Body of pancreas (tissue), 4 donors: ENCODE data around the gene DLG2. TPM values are rescaled to one million over a fixed set of nuclear protein-coding genes. Genes with fewer than 3 reads are reported as not detected.

Experiments used
- ATAC-seq: fragments of 150-250 bp; one replicate; pipeline ENCODE4 v1.9.1; 2016
- DNase-seq, 4 donors: peaks; one replicate each; pipeline ENCODE4 v3.0.0-alpha.2; 2019
- H3K27ac ChIP-seq, 4 donors: fragments of 200-600 bp; sonication (generic); 1 replicate in 3 of 4; 2 replicates in 1 of 4; pipeline versions ENCODE4 v1.5.1 to v1.6.1; 2016 to 2019; ENCODE audit warnings: mild to moderate bottlenecking in 1 of 4, mixed read lengths in 1 of 4, moderate library complexity in 1 of 4
- H3K27me3 ChIP-seq, 2 donors: fragments of 200-600 bp; sonication (generic); one replicate each; pipeline ENCODE4 v1.6.0; 2016; ENCODE audit warnings: mild to moderate bottlenecking in 1 of 2
- H3K36me3 ChIP-seq, 2 donors: fragments of 200-600 bp; sonication (generic); replicated peaks in 1 of 2; 2 replicates each; pipeline ENCODE4 v1.5.1; 2016; ENCODE audit warnings: low read depth in 2 of 2; ENCODE audit not compliant: insufficient read depth in 1 of 2
- H3K4me1 ChIP-seq: fragments of 200-600 bp; sonication (generic); one replicate; pipeline ENCODE4 v1.6.0; 2016
- H3K4me3 ChIP-seq, 2 donors: fragments of 200-600 bp; sonication (generic); 1 replicate in 1 of 2; 2 replicates in 1 of 2; pipeline ENCODE4 v1.5.1; 2016 to 2019
- H3K9me3 ChIP-seq, 3 donors: fragments of 200-600 bp; sonication (generic); 1 replicate in 2 of 3; 2 replicates in 1 of 3; pipeline ENCODE4 v1.5.1; 2016
- POLR2A ChIP-seq, 3 donors: fragments of 450-650 bp; IDR thresholded peaks; one replicate each; pipeline ENCODE4 v1.6.1; 2016; ENCODE audit warnings: antibody characterized with exemption in 3 of 3, mild to moderate bottlenecking in 2 of 3
- WGBS, 2 donors: methylation state at CpG; one replicate each; pipeline ENCODE4 v1.1.5; 2017; 5-methylcytosine and 5-hydroxymethylcytosine counted together
- intact Hi-C: fragments of 100-400 bp; cut with DNase I; formaldehyde crosslinking; loops from one replicate; pipeline ENCODE4 v1.15.1; 2023
- total RNA-seq, 2 donors: library from RNA; depleted of rRNA; stranded (reverse); fragments of >200 nt; gene quantifications; one replicate each; pipeline ENCODE4 v1.1.0, GENCODE V29; 2016
- TF ChIP-seq, protein P1 (sequence below), 7 experiments: fragments of 450-650 bp in 4 of 7; fragments of 200-600 bp in 3 of 7; sonication (generic) in 3 of 7; IDR thresholded peaks; one replicate each; pipeline ENCODE4 v1.5.1; 2016 to 2019; ENCODE audit warnings: antibody characterized with exemption in 7 of 7

DLG2 gene
- total RNA-seq, 2 donors from 2014 or later = 6.0 to 13.2 TPM

DNA sequence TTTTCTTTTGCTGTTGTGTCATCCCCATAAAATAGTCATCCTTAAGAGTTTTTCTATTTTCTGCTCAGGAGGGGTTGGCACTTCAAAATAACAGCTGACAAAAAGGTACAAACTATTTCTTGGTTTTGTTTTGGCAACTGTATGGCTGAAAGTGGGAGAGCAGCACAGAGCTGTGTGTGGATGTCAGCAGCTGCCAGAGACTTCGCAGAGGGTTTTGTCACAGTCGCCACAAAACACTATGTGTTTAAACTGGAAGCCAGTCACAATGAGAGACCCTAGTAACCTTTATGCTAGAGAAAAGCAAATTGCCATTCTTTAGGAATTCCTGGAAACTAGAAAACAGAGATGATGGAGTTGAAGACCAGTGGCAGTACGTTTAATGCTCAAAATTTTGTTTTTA is 2151.4 kb downstream of the DLG2 start:
- H3K4me3 ChIP-seq = no peak overlapping the region
- TF ChIP-seq, protein P1, sequence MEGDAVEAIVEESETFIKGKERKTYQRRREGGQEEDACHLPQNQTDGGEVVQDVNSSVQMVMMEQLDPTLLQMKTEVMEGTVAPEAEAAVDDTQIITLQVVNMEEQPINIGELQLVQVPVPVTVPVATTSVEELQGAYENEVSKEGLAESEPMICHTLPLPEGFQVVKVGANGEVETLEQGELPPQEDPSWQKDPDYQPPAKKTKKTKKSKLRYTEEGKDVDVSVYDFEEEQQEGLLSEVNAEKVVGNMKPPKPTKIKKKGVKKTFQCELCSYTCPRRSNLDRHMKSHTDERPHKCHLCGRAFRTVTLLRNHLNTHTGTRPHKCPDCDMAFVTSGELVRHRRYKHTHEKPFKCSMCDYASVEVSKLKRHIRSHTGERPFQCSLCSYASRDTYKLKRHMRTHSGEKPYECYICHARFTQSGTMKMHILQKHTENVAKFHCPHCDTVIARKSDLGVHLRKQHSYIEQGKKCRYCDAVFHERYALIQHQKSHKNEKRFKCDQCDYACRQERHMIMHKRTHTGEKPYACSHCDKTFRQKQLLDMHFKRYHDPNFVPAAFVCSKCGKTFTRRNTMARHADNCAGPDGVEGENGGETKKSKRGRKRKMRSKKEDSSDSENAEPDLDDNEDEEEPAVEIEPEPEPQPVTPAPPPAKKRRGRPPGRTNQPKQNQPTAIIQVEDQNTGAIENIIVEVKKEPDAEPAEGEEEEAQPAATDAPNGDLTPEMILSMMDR (IDR thresholded peaks at IDR 0.05) = no peak
- no peak for TF ChIP-seq POLR2A (IDR thresholded peaks at IDR 0.05)
- ATAC-seq = no peak
- no peak overlapping the region for H3K27ac ChIP-seq
- H3K9me3 ChIP-seq = no peaks in the 10 kb centered on the region
- intact Hi-C loops = no loop called here
- H3K36me3 ChIP-seq = no peaks in the 10 kb centered on the region
- H3K4me1 ChIP-seq = no peaks in the 10 kb centered on the region
- no peaks in the 10 kb centered on the region for H3K27me3 ChIP-seq
- WGBS, 2 donors = 72 to 95% methylated on average over 3 of the region's 3 CpGs
- no peak for DNase-seq

DNA sequence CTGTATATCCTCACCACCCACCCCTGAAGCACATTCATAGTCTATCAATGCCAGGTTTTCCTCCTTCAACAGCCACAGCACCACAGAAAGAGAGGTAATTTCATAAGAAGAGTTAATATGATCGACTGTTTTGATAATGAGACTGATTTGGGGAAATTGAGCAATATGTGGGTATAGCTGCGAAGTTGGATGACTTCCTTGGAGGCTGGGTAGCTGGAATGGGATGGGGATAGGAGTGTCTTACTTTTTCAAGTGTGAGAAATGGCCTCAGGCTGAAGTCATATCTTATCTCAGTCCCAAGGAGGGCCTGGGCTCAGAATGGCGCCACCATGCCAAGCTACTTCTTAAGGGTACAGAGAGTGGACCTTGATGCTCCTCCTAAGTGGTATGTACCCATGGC is 2153.4 kb downstream of the DLG2 start:
- WGBS, 2 donors = 74 to 86% methylated on average over 3 of the region's 3 CpGs
- H3K27me3 ChIP-seq = no peaks in the 10 kb centered on the region
- DNase-seq = no peak
- ATAC-seq = no peak
- H3K4me1 ChIP-seq = no peaks in the 10 kb centered on the region
- TF ChIP-seq POLR2A (IDR thresholded peaks at IDR 0.05) = no peak
- TF ChIP-seq, protein P1 (IDR thresholded peaks at IDR 0.05) = no peak
- H3K36me3 ChIP-seq = no peaks in the 10 kb centered on the region
- H3K27ac ChIP-seq = no peak overlapping the region
- no peaks in the 10 kb centered on the region for H3K9me3 ChIP-seq
- H3K4me3 ChIP-seq = no peak overlapping the region
- intact Hi-C loops = no loop called here

DNA sequence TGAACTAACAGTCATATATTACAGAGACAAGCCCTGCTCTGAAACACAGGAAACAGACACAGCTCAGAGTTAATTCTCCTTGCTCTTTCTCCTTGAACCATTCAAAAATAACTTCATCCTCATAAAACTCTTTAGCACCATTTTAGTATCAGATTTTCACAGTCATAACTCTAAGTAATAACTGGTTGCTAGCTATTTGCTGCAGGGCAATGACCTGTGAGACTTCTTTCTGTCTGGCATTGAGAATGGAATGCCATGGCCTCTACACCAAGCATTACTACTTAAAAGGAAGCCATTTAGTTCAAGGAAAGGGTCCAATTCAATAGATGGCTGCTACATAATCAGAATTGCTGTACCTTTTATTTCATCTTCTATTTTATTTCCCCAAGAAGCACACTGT is 2154.3 kb downstream of the DLG2 start:
- no peak overlapping the region for H3K27ac ChIP-seq
- no peak for ATAC-seq
- H3K4me1 ChIP-seq = no peaks in the 10 kb centered on the region
- no peaks in the 10 kb centered on the region for H3K27me3 ChIP-seq
- intact Hi-C loops = no loop called here
- no peak for DNase-seq
- TF ChIP-seq, protein P1 (IDR thresholded peaks at IDR 0.05) = no peak
- no peak for TF ChIP-seq POLR2A (IDR thresholded peaks at IDR 0.05)
- no peaks in the 10 kb centered on the region for H3K36me3 ChIP-seq
- H3K9me3 ChIP-seq = no peaks in the 10 kb centered on the region
- H3K4me3 ChIP-seq = no peak overlapping the region

DNA sequence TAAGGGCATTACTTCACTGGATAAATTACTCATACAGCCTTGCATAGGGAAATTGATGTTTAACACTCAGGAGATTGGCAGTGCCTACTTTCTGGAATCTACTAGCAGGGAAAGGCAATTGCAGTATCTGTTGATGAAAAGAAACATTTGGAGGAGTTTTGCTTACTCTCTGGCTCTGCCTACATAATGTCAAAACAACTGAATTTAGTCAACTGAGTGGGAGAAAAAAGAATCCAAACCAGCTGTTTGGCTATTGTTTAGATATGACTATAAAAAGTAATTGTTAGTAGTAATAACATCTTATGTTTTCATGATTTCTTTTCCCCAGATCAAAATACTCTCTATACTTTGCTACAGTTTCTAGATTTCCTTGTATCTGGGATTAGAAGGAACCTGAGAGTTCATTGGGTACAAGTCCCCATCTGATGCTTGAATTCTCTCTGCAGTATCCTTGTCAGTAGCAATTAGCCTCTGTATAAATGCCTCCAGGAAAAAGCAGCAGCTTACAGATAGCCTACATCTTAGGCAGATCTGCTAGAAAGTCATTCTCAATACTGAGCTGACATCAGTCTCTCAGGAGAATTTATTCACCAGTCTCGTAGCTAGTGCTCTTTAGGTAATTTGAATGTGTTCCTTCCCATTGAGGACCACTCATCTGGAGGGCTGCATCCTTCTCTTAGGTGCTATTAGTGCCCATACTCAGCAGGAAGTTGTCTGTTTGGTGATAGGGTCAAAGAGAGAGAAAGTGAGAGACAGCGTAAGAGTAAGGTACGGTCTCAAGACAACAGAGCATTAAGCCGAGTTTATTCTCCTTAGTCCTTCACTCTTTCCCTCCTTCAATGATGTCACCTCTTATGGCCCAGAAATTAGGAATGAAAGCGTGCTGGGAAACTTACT is 2155.1 kb downstream of the DLG2 start:
- Histone ChIP-seq H3K9me3 (no peaks in the 10 kb centered on the region), H3K36me3 (no peaks in the 10 kb centered on the region), H3K27ac (no peak overlapping the region), H3K27me3 (no peaks in the 10 kb centered on the region), H3K4me1 (no peaks in the 10 kb centered on the region), H3K4me3 (no peak overlapping the region)
- intact Hi-C loops = no loop called here
- ATAC-seq = no peak
- WGBS, 2 donors = 67 to 83% methylated on average over 5 of the region's 5 CpGs
- no peak for TF ChIP-seq POLR2A (IDR thresholded peaks at IDR 0.05)
- TF ChIP-seq, protein P1 (IDR thresholded peaks at IDR 0.05) = no peak
- no peak for DNase-seq

DNA sequence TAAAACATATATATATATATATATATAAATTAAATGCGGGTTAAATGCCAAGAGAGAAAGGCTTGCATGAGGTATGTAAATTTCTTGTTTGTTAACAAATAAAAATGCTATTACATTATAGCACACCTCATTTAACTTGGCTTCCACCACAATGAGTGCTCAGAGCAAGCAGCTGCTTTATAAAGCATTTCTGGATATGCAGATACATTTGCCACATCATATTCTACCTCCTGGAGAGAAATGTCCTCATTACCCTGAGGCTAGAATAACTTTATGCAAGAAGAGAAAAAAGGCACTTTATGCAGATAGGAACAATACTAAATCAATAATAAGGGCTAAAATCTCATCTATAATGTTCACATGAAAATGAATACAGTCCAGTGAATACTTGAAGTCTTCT is 2159.3 kb downstream of the DLG2 start:
- no peak overlapping the region for H3K27ac ChIP-seq
- no peak for TF ChIP-seq POLR2A (IDR thresholded peaks at IDR 0.05)
- TF ChIP-seq, protein P1 (IDR thresholded peaks at IDR 0.05) = no peak
- no peak overlapping the region for H3K4me3 ChIP-seq
- H3K36me3 ChIP-seq = no peaks in the 10 kb centered on the region
- H3K4me1 ChIP-seq = no peaks in the 10 kb centered on the region
- DNase-seq (no peak), ATAC-seq (no peak)
- H3K27me3 ChIP-seq = no peaks in the 10 kb centered on the region
- H3K9me3 ChIP-seq = no peaks in the 10 kb centered on the region
- intact Hi-C loops = no loop called here
- 83 to 95% methylated on average over 1 of the region's 1 CpG for WGBS, 2 donors
